ENCODE measurements around the gene ZNF846. TPM values are rescaled to one million over a fixed set of nuclear protein-coding genes. Genes with fewer than 3 reads are reported as not detected.
"Not testable (repeated sequence)": the region's sequence is repeated elsewhere in the genome, so short reads cannot be mapped to it uniquely, and the experiment has no call there.

Gene ZNF846
- total and polyA plus RNA-seq, 2 donors, result 18.0 to 73.6 TPM

- DNase-seq (ENCODE audit: extremely low spot score), result not testable (repeated sequence)
- 58% methylated on average over 6 of the region's 6 CpGs for WGBS
Observed at GRCh38 chr19:9791073-9791367, 22.5 kb upstream of the ZNF846 start.

GRCh38 chr19:9789579-9789978 lies 21.0 kb upstream of the ZNF846 start:
- H3K4me3 ChIP-seq (ENCODE audit: low read depth, low read length); DNase-seq (ENCODE audit: extremely low spot score); H3K4me1 ChIP-seq (ENCODE audit: insufficient read depth); H3K36me3 ChIP-seq (ENCODE audit: insufficient read depth): not testable (repeated sequence)
- peak overlapping the region; percentile 51 for H3K27ac ChIP-seq (ENCODE audit: low read depth)
- 18% methylated on average over 5 of the region's 5 CpGs for WGBS

More at GRCh38 chr19:9791073-9791367, 22.5 kb upstream of the ZNF846 start:
- not testable (repeated sequence) for H3K4me3 ChIP-seq (ENCODE audit: low read depth, low read length); H3K36me3 ChIP-seq (ENCODE audit: insufficient read depth); H3K4me1 ChIP-seq (ENCODE audit: insufficient read depth); H3K27ac ChIP-seq (ENCODE audit: low read depth)

DNA sequence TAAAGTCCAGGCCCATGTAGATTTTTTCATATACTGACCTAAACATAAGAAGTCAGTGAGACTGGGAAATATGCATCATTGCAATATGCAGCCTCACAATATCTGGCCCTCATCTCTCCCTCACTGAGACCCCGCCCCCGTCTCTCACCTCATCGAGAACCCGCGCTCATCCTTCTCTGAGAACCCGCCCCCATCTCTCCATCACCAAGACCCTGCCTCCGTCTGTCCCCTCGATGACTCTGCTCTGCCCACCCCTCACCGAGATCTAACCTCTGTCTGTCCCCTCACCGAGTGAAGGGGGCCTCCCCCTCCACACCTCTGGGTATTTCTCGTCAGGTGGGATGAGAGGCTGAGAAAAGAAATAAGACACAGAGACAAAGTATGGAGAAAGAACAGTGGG lies 20.5 kb upstream of the ZNF846 start:
- no peak overlapping the region for H3K4me3 ChIP-seq (ENCODE audit: low read depth, low read length)
- no peaks in the 10 kb centered on the region for H3K4me1 ChIP-seq (ENCODE audit: insufficient read depth)
- DNase-seq (ENCODE audit: extremely low spot score), result no peak
- no peaks in the 10 kb centered on the region for H3K36me3 ChIP-seq (ENCODE audit: insufficient read depth)
- peak overlapping the region; percentile 86 for H3K27ac ChIP-seq (ENCODE audit: low read depth)
- 46% methylated on average over 11 of the region's 11 CpGs for WGBS

DNA sequence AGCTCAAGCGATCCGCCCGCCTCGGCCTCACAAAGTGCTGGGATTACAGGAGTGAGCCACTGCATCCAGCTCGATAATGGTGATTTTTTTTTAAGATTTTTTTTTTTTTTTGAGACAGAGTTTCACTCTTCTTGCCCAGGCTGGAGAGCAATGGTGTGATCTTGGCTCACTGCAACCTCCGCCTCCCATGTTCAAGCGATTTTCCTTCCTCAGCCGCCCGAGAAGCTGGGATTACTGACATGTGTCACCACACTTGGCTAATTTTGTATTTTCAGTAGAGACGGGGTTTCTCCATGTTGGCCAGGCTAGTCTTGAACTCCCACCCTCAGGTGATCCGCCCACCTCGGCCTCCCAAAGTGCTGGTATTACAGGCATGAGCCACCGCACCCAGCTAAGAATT lies 20.1 kb upstream of the ZNF846 start:
- not testable (repeated sequence) for H3K27ac ChIP-seq (ENCODE audit: low read depth); DNase-seq (ENCODE audit: extremely low spot score); H3K4me1 ChIP-seq (ENCODE audit: insufficient read depth)

GRCh38 chr19:9786819-9787218 lies 18.3 kb upstream of the ZNF846 start:
- no peak overlapping the region for H3K4me3 ChIP-seq (ENCODE audit: low read depth, low read length)
- DNase-seq (ENCODE audit: extremely low spot score), result no peak
- no peaks in the 10 kb centered on the region for H3K4me1 ChIP-seq (ENCODE audit: insufficient read depth)
- no peak overlapping the region for H3K27ac ChIP-seq (ENCODE audit: low read depth)
- no peaks in the 10 kb centered on the region for H3K36me3 ChIP-seq (ENCODE audit: insufficient read depth)
- 93% methylated on average over 8 of the region's 8 CpGs for WGBS

More for the DNA sequence above, 20.1 kb upstream of the ZNF846 start:
- 88% methylated on average over 13 of the region's 13 CpGs for WGBS
- H3K4me3 ChIP-seq (ENCODE audit: low read depth, low read length); H3K36me3 ChIP-seq (ENCODE audit: insufficient read depth): not testable (repeated sequence)

DNA sequence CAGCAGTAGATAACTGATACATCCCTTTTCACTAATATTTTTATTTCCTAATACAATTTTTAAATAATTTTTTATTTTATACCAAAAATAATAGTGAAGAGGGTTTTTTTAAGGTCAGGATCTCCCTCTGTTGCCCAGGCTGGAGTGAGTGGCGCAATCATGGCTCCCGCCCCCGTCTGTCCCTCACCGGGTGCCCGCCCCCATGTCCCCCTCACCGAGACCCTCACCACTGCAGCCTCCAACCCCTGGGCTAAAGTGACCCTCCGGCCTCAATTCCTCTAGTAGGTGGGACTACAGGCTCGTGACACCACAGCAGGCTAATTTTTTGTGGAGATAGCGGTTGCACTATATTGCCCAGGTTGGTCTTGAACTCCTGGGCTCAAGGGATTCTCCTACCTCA lies 17.8 kb upstream of the ZNF846 start:
- Histone ChIP-seq H3K4me1 (ENCODE audit: insufficient read depth) (no peaks in the 10 kb centered on the region), H3K36me3 (ENCODE audit: insufficient read depth) (no peaks in the 10 kb centered on the region), H3K4me3 (ENCODE audit: low read depth, low read length) (peak overlapping the region; percentile 48), H3K27ac (ENCODE audit: low read depth) (peak overlapping the region; percentile 95)
- no peak for DNase-seq (ENCODE audit: extremely low spot score)
- 53% methylated on average over 9 of the region's 9 CpGs for WGBS

DNA sequence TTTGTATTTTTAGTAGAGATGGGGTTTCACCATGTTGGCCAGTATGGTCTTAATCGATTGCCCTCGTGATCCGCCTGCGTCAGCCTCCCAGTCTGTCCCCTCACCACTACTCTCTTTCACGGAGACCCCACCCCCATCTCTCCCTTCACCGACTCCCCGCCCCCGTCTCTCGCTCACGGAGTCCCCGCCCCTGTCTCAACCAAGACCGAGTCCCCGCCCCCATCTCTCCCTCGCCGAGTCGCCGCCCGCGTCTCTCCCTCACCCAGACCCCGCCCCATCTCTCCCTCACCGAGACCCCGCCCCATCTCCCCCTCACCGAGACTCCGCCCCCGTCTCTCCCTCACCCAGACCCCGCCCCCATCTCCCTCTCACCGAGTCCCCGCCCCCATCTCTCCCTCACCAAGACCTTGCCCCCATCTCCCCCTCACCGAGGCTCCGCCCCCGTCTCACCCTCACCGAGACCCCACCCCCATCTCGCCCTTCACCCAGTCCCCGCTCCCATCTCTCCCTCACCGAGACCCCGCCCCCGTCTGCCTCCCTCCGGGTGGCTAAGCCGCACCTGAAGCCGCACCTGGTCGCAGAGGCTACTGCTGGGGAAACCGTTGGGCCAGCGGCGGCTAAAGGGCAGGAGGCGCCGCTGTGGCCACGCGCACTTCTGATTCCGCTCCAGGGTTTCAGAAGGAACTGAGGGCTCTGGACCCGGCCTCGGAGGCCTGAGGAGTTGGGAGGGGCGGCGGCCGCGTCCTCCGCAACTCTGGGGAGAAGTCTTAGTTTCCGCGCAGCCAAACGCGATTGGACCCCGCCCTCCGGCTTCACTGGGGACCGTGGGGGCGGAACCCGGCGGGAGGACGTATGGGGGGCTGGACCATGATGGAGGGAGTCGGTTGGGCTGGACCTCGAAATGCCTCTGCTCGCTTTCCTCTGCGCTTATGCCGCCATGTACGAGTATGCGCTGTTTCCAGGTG lies 17.1 kb upstream of the ZNF846 start:
- H3K27ac ChIP-seq (ENCODE audit: low read depth), result peak overlapping the region; percentile 95
- WGBS, result 2% methylated on average over 74 of the region's 74 CpGs
- peaks cover 2% of the 10 kb centered on the region for H3K36me3 ChIP-seq (ENCODE audit: insufficient read depth)
- H3K4me1 ChIP-seq (ENCODE audit: insufficient read depth), result no peaks in the 10 kb centered on the region
- peak; percentile 94 for DNase-seq (ENCODE audit: extremely low spot score)
- H3K4me3 ChIP-seq (ENCODE audit: low read depth, low read length), result peak overlapping the region; percentile 48

GRCh38 chr19:9784163-9784496 lies 15.6 kb upstream of the ZNF846 start:
- not testable (repeated sequence) for H3K4me3 ChIP-seq (ENCODE audit: low read depth, low read length); H3K27ac ChIP-seq (ENCODE audit: low read depth); H3K4me1 ChIP-seq (ENCODE audit: insufficient read depth); DNase-seq (ENCODE audit: extremely low spot score); H3K36me3 ChIP-seq (ENCODE audit: insufficient read depth)
- WGBS, result 59% methylated on average over 6 of the region's 6 CpGs

DNA sequence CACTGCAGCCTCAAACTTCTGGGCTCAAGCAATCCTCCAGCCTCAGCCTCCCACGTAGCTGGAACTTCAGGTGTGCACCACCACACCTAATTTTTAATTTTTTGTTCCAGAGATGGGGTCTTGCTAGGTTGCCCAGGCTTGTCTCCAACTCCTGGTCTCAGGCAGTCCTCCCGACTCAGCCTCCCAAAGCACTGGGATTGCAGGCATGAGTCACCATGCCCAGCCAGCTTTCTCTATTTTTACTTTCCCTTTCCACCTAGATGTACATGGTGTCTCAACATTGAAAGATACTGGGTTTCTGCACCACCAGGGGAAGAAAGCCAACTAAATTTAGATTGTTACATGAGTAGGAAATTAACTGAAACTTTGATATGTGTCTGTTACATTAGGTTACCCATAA lies 13.8 kb upstream of the ZNF846 start:
- Histone ChIP-seq H3K27ac (ENCODE audit: low read depth) (no peak overlapping the region), H3K4me3 (ENCODE audit: low read depth, low read length) (no peak overlapping the region), H3K36me3 (ENCODE audit: insufficient read depth) (peaks cover 2% of the 10 kb centered on the region), H3K4me1 (ENCODE audit: insufficient read depth) (no peaks in the 10 kb centered on the region)
- WGBS, result 94% methylated on average over 2 of the region's 2 CpGs
- DNase-seq (ENCODE audit: extremely low spot score), result no peak

GRCh38 chr19:9757544-9758501 lies 10.7 kb downstream of the ZNF846 start:
- Histone ChIP-seq H3K27ac (ENCODE audit: low read depth) (no peak overlapping the region), H3K36me3 (ENCODE audit: insufficient read depth) (peaks cover 19% of the 10 kb centered on the region), H3K4me1 (ENCODE audit: insufficient read depth) (no peaks in the 10 kb centered on the region), H3K4me3 (ENCODE audit: low read depth, low read length) (no peak overlapping the region)
- no peak for DNase-seq (ENCODE audit: extremely low spot score)
- 97% methylated on average over 9 of the region's 9 CpGs for WGBS

DNA sequence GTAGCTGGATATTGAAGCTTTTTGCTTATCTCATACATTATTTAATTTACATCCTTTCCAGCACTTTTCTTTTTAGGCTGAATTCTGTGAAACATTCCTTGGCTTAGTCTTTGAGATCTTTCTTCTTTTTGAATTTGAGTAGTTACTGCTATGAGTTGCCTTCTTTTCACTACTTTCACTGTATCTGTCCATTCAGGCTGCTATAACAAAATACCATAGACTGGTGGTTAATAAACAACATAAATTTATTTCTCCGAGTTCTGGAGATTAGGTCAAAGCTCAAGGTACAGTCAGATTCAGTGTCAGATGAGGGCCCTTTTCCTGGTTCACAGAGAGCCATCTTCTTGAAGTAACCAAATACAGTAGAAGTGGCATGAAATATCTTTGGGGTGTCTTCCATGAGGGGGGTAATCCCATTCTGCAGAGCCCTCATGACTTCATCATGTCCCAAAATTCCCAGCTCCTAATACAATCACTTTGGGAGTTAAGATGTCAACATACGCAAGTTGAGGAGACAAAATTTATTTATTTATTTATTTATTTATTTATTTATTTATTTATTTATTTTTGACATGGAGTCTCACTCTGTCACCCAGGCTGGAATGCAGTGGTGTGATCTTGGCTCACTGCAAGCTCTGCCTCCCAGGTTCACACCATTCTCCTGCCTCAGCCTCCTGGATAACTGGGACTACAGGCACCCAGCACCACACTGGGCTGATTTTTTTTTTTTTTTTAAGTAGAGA lies 15.7 kb downstream of the ZNF846 start:
- Histone ChIP-seq H3K4me3 (ENCODE audit: low read depth, low read length) (no peak overlapping the region), H3K36me3 (ENCODE audit: insufficient read depth) (peaks cover 3% of the 10 kb centered on the region), H3K4me1 (ENCODE audit: insufficient read depth) (no peaks in the 10 kb centered on the region), H3K27ac (ENCODE audit: low read depth) (no peak overlapping the region)
- WGBS, result 96% methylated on average over 2 of the region's 2 CpGs
- no peak for DNase-seq (ENCODE audit: extremely low spot score)

DNA sequence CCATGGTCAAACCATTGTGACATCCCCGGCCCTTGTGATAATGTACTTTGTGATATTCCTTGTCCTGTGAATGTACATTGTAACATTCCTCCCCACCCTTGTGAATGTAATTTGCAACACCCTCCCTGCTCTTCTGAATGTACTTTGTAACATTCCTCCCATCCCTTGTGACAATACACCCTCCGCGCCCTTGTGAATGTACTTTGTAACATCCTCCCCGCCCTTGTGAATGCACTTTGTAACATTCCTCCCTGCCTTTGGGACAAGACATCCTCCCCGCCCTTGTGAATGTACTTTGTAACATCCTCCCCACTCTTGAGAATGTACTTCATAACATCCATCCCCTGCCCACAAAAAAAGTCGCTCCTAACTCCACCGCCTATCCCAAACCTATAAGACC lies 17.1 kb downstream of the ZNF846 start:
- Histone ChIP-seq H3K36me3 (ENCODE audit: insufficient read depth) (peaks cover 2% of the 10 kb centered on the region), H3K27ac (ENCODE audit: low read depth) (no peak overlapping the region), H3K4me3 (ENCODE audit: low read depth, low read length) (no peak overlapping the region), H3K4me1 (ENCODE audit: insufficient read depth) (no peaks in the 10 kb centered on the region)
- 99% methylated on average over 7 of the region's 7 CpGs for WGBS
- DNase-seq (ENCODE audit: extremely low spot score), result no peak

- H3K4me1 ChIP-seq (ENCODE audit: insufficient read depth), result no peaks in the 10 kb centered on the region
- DNase-seq (ENCODE audit: extremely low spot score), result no peak
- H3K27ac ChIP-seq (ENCODE audit: low read depth), result no peak overlapping the region
- H3K4me3 ChIP-seq (ENCODE audit: low read depth, low read length), result no peak overlapping the region
- 92% methylated on average over 5 of the region's 5 CpGs for WGBS
- no peaks in the 10 kb centered on the region for H3K36me3 ChIP-seq (ENCODE audit: insufficient read depth)
Observed at GRCh38 chr19:9741476-9742171, 26.9 kb downstream of the ZNF846 start.
